RKO (cell line): ENCODE results near the gene PTGER2.

Experiments
- DNase-seq: peaks from one replicate; pipeline ENCODE4 v3.0.0-alpha.2; 2016; ENCODE audit warnings: low spot score

PTGER2 gene, protein sequence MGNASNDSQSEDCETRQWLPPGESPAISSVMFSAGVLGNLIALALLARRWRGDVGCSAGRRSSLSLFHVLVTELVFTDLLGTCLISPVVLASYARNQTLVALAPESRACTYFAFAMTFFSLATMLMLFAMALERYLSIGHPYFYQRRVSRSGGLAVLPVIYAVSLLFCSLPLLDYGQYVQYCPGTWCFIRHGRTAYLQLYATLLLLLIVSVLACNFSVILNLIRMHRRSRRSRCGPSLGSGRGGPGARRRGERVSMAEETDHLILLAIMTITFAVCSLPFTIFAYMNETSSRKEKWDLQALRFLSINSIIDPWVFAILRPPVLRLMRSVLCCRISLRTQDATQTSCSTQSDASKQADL

DNA sequence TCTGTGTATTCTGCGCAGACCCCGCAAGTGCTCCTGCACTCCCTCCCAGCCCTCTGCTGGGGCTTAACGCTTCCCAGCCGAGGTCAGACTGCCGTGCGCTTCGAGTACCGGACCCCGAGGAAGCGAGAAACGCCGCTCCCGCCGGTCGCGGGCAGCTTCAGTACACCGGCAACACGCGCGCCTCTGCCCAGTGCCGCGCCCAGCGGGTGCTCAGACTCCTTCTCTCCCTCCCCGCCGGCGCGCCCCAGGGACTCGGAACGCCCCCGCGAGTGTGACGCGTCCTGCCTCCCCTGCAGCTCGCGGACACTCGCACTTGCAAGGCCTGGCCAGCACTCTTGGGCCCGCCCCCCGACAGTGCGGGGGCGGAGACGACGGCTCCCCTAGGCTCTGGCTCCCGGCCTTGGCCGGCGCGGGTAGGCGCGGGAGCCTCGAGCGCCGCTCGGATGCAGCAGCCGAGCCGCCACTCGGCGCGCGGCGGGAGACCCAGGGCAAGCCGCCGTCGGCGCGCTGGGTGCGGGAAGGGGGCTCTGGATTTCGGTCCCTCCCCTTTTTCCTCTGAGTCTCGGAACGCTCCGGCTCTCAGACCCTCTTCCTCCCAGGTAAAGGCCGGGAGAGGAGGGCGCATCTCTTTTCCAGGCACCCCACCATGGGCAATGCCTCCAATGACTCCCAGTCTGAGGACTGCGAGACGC, at the start of gene PTGER2:
Gene PTGER2 (plus strand): TSS at position 410 of the 692 bp plus-strand sequence. CDS start 237 bp downstream, at position 647.
- DNase-seq = peak; percentile 88

DNA sequence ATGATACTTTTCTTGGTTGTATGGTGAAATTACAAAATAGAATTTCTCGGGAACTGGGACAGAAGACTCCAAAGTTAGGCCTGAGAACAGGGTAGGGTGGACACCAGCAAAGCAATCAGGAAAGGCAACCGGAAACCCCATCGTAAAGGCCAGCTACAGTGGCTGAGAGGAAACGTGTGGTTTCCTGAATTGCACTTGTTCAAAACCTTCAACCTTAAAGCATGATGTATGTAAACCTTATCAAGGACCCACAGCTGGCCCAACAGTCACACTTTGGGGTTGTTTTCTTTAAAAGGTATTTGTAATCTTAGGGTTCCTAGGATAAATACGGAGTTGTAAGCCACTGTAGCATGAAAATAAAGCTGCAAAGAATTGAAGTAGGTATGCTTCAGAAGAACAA, 48.9 kb upstream of the PTGER2 start:
- DNase-seq = no peak

DNA sequence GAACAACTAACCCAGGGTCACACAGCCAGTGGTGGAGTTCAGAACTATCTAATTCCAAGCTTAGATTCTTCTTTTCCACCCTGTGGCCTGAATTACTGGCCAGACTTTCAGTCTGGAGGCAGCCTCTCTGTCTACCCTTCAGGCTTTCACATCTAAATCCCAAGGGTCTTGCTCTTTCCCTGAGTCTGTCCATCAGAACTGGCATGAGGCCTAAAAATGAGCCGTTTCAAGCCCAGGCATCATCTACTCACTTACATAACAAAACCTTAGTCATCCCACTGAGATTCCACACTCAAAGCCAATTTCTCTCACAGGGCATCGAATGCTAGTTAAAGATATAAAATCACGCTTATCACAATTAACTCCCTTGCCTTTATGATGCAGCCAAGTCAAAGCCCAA, 47.9 kb upstream of the PTGER2 start:
- no peak for DNase-seq

DNA sequence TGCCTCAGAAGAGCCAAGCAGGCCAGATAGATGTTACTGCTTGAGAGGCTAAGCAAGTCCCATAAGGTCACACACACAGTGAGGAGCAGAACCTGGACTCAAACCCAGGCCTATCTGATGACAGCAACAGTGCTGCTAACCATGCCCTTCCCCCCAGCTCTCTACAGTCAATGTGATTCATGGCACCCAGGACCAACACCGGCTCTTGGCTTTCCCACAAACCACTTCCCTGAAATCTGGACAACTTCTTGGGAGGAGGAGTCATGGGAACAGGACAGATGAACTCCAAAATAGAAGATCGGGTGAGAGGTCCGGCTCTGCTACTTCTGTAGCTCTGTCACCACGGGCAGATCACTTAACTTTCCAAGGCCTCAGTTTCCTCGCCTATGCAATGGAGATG, 47.3 kb upstream of the PTGER2 start:
- DNase-seq = no peak

DNA sequence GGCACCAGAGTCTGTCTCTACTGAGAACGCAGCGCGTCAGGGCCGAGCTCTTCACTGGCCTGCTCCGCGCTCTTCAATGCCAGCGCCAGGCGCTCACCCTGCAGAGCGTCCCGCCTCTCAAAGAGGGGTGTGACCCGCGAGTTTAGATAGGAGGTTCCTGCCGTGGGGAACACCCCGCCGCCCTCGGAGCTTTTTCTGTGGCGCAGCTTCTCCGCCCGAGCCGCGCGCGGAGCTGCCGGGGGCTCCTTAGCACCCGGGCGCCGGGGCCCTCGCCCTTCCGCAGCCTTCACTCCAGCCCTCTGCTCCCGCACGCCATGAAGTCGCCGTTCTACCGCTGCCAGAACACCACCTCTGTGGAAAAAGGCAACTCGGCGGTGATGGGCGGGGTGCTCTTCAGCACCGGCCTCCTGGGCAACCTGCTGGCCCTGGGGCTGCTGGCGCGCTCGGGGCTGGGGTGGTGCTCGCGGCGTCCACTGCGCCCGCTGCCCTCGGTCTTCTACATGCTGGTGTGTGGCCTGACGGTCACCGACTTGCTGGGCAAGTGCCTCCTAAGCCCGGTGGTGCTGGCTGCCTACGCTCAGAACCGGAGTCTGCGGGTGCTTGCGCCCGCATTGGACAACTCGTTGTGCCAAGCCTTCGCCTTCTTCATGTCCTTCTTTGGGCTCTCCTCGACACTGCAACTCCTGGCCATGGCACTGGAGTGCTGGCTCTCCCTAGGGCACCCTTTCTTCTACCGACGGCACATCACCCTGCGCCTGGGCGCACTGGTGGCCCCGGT, 46.4 kb upstream of the PTGER2 start, which contains the start of gene PTGDR:
Gene PTGDR (plus strand): TSS at position 198 of the 778 bp plus-strand sequence. CDS start 117 bp downstream, at position 315.
- DNase-seq = no peak

DNA sequence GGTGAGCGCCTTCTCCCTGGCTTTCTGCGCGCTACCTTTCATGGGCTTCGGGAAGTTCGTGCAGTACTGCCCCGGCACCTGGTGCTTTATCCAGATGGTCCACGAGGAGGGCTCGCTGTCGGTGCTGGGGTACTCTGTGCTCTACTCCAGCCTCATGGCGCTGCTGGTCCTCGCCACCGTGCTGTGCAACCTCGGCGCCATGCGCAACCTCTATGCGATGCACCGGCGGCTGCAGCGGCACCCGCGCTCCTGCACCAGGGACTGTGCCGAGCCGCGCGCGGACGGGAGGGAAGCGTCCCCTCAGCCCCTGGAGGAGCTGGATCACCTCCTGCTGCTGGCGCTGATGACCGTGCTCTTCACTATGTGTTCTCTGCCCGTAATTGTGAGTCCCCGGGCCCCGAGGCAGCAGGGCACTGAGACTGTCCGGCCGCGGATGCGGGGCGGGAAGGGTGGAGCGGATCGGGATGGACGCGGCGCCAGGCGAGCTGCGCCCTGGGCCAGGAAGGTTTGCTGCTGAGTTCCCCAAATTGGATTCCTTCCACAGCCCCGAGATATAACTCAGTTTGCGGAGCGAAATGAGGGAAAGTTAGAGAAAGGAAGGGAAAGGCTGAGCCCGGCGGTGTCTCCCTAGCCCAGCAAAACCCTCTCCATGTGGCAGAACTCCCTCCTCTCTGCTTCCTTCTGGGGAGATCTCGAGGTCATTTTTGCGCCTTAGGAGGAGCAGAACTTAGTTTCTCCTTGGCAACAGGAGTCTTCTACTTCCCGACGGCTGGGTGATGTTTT, 45.6 kb upstream of the PTGER2 start:
- no peak for DNase-seq

DNA sequence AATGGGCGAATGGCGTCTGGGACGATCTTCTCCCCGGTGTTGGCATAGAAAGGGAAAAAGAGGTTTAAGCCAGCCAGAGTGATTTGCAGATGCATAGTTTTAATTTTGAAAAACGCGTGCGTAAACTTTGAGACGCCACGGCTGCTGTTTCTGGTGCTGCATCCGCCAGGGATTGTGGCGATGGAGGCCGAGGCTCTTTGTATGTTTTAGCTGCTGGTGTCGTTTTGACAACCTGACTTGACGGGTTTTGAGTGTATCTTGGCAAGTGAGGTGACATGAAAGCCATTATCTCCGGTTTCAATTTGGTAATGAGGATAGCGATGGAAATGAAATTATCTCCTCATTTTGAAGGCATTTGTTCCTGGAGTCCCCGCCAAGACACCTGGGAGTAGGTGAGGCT, 45.0 kb upstream of the PTGER2 start:
- DNase-seq = no peak

DNA sequence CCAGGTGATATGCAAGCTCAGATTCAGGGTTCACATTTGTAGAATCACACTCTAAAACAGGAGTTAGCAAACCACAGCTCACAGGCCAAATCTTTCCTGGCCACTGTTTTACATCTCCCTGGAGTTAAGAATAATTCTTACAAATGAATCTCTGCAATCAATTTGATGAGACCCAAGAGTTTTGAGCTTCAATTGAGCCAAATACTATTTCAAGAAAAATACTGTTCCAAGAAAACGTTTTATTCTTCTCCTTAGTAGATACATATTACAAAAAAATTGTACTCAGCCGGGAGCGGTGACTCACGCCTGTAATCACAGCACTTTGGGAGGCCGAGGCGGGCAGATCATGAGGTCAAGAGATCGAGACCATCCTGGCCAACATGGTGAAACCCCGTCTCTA, 44.1 kb upstream of the PTGER2 start:
- DNase-seq = no peak

DNA sequence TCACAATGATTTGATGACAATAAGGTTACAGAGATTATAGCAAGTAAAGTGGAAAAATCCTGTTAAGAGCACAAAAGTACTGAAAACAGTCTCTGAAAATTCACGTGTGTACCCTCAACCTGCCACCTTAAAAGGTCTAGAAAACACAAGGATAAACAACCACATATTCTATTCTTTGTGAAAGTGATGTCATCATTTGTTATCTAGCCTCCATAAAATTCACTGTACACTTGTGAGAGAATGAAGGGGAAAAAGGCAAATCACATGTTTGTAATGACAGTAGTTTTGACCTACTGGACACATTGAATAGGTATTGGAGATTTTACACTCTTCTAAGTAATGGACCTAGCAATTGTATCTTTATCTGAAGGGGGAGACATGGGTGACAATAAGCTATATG, 42.6 kb upstream of the PTGER2 start:
- no peak for DNase-seq

DNA sequence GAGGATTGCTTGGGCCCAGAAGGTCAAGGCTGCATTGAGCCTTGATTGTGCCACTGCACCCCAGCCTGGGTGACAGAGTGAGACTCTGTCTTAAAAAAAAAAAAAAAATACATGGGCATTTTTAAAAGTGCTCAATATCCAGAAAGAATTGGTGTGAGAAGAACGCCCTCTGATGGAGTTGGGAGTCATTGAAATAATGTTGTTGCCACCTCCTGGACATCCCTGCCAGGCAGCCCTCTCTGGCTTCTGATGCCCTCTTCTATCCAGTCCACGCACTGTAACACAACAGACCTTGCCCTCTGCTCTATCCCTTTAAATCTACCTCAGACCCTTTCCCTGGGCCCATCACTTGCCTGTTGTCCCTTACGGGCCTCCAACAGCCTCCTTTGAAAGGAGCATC, 41.7 kb upstream of the PTGER2 start:
- DNase-seq = peak; percentile 32

DNA sequence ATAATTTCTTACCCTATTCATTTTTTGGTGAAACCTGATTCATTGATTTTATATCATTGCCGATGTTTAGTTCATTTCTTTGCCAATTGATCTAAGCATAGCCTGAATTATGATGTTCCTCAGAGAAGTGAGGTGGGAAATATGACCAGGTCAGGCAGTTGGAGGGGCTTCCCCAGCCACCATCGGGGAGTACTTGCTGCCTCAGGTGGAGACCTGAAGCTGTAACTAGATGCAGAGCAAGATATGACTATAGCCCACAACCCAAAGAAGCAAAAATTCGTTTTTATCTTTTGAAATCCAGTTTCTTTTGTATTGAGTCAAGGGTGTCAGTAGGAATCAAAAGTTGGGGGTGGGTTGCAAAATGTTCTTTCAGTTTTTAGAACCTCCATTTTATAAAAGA, 38.7 kb upstream of the PTGER2 start:
- DNase-seq = no peak

DNA sequence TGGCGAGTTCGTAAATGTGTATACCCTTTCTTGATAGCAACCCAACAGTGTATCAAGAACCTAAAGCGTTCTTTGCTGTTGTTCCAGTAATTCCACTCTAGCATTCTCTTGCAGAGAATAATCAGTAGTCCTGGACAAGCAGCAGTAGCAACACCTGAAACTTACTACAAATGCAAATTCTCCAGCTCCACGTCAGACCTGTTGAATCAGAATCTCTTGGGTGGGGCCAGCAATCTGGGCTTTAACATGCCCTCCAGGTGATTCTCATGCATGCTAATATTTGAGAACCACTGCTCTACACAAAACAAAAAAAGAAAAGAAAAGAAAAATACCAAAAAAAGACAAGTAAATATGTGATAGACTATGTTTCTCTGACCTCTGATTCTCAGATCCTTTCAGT, 36.6 kb upstream of the PTGER2 start:
- no peak for DNase-seq

DNA sequence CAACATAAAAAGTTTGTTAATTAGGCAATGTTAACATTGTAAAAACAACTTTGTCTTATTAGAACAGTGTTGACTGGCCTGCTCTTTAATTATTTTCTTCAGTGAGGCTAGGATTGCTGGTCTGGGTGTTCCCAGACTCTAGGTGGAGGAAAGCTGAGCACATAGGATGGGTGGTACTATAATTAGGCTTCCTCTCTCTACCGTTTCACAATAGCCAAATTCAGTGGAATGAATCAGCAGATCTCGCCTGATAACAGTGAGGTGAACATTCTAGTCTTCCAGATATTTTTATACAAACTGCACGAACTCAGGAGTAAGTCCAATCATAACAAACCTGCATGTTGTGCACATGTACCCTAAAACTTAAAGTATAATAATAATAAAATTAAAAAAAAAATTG, 34.7 kb upstream of the PTGER2 start:
- no peak for DNase-seq

DNA sequence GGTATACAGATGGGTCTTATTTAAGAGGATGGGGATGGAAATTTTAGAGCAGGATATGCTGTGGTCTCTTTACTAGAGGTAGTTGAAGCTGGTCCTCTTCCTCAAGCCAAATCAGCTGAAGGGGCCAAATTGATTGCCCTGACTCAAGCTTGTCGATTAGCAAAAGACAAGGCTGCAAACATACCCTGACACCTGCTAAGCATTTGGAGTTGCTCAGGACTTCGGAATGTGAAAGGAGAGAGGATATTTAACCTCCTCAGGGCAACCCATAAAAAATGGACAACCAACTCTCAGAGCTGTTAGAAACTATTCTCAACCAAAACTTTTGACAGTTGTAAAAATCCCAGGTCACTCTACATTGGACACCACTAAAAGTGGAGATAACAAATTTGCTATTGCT, 31.0 kb upstream of the PTGER2 start:
- DNase-seq = no peak

DNA sequence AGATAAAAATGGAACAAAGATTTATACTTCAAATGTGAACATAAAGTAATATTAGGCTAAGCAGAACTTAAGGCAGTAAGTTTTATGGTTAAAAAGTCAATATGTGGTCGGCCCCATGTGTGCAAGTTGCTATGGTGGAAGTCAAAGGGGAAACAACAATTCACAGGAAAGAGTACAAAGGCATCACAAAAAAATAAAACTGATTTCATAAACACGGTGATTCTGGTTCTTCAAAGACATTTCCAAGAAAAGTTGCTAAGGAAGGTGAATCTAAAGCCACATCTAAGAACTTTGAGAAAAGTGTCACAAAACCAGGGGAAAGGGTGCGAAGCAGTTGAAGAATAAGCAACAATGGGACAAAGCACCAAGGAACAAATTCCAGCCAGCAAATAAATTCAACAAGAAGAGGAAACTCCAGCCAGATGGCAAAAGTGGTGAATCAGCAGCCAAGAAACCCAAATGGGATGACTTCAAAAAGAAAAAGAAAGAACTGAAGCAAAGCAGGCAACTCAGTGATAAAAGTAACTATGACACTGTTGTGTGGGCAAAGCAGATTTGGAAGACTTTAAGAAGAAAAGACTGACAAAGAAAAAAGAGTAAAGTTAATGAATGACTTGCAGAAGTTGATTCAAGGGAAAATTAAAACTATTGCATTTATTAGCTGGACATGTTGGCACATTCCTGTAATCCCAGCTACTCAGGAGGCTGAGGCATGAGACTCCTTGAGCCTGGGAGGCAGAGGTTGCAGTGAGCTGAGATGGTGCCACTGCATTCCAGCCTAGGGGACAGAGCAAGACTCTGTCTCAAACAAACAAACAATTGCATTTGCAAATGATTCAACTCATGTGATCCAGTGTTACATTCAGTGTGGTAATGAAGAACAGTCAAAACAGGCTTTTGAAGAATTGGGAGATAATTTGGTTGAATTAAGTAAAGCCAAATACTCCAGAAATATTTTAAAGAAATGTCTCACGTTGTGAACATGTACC, 27.2 kb upstream of the PTGER2 start:
- DNase-seq = no peak

DNA sequence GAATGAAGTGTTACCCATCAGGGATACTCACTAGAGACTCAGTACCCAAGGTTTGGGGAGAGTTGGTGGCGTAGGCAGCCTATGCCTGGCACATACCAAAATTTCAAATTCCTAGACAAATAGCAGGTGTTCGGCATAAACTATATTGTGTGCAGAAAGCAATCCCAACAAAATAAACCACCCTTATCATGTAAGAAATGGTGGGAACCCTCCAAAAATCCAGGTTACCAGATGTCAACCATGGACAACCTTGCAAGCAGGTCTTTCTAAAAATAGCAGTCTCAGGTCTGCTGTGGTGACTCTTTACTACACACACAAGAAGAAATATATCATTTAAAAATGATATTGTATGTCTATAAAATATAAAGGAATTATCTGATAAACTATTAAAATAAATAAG, 17.7 kb upstream of the PTGER2 start:
- no peak for DNase-seq

DNA sequence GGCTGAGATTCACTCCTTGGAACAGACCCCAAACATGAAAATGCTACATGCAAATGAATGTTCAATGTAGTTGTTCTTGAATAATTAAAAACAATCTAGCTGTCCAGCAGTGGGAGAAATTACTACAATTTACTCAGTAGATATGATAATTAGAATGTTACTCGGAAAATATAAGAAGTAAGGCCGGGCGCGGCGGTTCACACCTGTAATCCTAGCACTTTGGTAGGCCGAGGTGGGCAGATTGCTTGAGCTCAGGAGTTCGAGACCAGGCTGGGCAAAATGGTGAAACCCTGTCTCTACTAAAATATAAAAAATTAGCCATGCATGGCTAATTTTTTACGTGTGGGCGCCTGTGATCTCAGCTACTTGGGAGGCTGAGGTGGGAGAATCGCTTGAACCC, 15.3 kb upstream of the PTGER2 start:
- DNase-seq = no peak

DNA sequence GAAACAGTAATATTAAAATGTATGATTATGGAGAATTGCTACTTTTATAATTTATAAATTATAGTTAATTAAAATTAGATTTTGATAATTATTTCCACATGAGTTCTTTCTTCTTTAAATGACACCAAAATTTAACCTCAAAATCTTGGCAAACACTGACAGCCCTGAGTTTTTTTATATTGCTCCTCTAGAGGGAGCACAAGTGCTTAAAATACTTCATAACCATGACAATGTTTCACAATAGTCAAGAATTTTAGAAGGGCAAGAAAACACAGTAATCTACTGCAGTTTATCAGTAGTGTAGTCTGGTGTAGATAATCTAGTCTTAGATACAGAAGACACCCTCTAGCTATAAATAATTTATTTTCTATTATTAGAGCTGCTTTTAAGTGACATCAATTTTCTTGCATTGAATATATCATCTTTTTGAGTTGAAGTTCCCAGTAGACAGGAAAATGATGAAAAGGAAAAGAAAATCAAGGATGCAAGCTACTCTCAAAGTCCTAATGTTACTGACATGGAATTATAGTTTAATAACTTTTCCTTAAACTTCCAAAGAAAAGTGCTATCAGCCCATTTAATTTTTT, 14.3 kb upstream of the PTGER2 start:
- peak; percentile 73 for DNase-seq

DNA sequence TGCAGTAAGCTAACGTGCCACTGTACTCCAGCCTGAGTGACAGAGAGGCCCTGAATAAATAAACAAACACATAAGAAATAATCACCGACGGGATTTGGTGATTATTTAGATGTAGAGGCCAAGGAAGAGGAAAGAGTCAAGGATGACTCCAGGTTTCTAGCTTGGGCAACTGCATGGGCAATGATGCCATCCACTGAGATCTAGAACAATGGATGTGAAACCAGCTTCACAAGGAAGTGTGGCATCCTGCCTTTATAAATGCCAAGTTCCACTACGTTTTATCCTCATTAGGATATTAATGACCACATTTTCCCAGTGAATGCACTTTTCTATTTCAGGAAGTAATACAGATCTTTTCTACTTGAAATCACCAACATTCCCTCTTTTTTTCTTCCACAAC, 10.9 kb upstream of the PTGER2 start:
- no peak for DNase-seq

DNA sequence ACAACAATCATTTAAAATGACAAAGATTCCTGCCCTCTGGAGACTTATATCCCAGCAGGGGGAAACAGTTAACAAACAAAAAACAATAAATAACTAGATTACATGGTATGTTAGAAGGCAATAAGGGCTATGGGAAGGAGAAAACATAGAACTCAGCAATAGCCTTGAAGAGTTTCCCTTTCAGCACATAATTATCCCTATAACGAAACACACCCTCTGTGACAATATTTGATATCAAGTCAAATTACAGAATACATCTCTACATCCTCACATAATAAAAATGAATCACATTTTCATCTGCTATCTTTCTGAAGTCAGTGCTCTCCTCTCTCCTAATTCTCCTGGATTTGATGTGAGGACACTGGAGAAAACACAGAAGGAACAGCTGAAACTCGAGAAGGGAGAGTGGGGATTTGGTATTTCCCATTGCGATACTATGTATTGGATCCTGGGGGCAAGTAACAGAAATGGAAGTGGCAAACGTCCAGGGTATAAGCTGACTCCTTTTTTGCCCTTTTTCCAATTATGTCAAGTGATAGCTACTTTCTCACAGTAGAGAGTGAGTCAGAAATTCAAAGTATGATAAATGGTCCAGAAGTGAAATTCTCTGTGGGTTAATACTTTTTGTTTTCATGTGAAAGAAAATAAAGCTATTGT, 9.7 kb upstream of the PTGER2 start:
- no peak for DNase-seq
